Measurements from ENCODE around the gene NCOA1. TPM values are rescaled to one million over a fixed set of nuclear protein-coding genes. Genes with fewer than 3 reads are reported as not detected.

Gene NCOA1
- total and polyA plus RNA-seq, 2 donors (not counting 3 experiments of a cell fraction or from before 2014, with no cell fraction given) = 11.4 to 14.1 TPM

DNA sequence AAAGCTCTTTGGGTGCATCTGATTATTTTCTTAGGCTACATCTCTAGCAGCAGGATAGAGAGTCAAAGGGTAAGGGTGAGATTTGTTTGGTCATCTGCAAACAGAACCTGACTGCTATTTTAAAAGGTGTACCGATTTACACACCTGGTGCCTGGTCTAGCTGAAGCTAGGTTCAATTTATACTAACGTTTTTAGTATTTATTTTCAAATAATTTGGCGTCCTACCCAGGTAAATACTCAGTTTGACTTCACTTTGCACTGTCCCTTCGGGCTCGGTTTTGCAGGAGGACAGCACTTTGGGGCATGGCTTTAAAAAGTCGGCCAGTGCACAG lies 301.5 kb downstream of the NCOA1 start:
- H4K20me1 ChIP-seq (replicated peaks; ENCODE audit: control insufficient read depth, extremely low read depth, insufficient read depth, low read length) = no peaks in the 10 kb centered on the region
- H3K9ac ChIP-seq (replicated peaks; ENCODE audit: extremely low read depth, insufficient read depth, low read length) = peak overlapping the region; percentile 92
- peak overlapping the region; percentile 35 for H2AFZ ChIP-seq (ENCODE audit: low read depth, low read length)
- intact Hi-C loops (cut with micrococcal nuclease) = loop anchor here (2.0 to 5.0 kb wide), 3 partner anchors 90 to 302 kb away; partner anchors contain the start of gene NCOA1
- no peaks in the 10 kb centered on the region for H3K9me3 ChIP-seq (replicated peaks; ENCODE audit: control insufficient read depth, insufficient read depth, low read length)
- H3K36me3 ChIP-seq (ENCODE audit: control insufficient read depth in 2 of 2, extremely low read depth in 1 of 2, insufficient read depth in 2 of 2, low read length in 2 of 2) = no peaks in the 10 kb centered on the region
- POLR2A ChIA-PET = interaction anchor here (1.1 to 1.2 kb wide), 2 partner anchors 15 to 35 kb away, joined by 3 to 4 read pairs; no protein-coding TSS in a partner anchor
- BruUV-seq (replicated peaks) = TSS peak; percentile 56
- no peaks in the 10 kb centered on the region for H3K9me1 ChIP-seq (replicated peaks; ENCODE audit: control insufficient read depth, extremely low read depth, insufficient read depth, low read length)
- peak overlapping the region; percentile 70 for H3K4me2 ChIP-seq (ENCODE audit: insufficient read depth, low read length)
- CTCF ChIA-PET = interaction anchor here (0.6 to 3.2 kb wide), 14 partner anchors 13 to 577 kb away, joined by 3 to 43 read pairs (median 6); no protein-coding TSS in a partner anchor
- DNase-seq (ENCODE audit: low read depth, low spot score) = no peak
- no peaks in the 10 kb centered on the region for H3K27me3 ChIP-seq (ENCODE audit: control insufficient read depth in 2 of 2, insufficient read depth in 2 of 2, low read length in 2 of 2)
- H3K27ac ChIP-seq (ENCODE audit: insufficient read depth, low read depth, low read length) = peak overlapping the region; percentile 81
- H3K79me2 ChIP-seq (ENCODE audit: control insufficient read depth, insufficient read depth, low read length) = peaks cover 40% of the 10 kb centered on the region
- peaks cover 20% of the 10 kb centered on the region for H3K4me1 ChIP-seq (ENCODE audit: control insufficient read depth, extremely low read depth, insufficient read depth, low read length)
- peak overlapping the region; percentile 26 to 82 (median 61) for H3K4me3 ChIP-seq (replicated peaks in 1 of 3; ENCODE audit: insufficient read depth in 1 of 3, low read depth in 1 of 3, low read length in 3 of 3)
- no peak for TF ChIP-seq GATA2 (IDR thresholded peaks at IDR 0.05; ENCODE audit: insufficient read depth, insufficient read length, low read depth, low read length)
- no peak for TF ChIP-seq MYC (IDR thresholded peaks at IDR 0.05; ENCODE audit: low read depth, low read length)
- TF ChIP-seq POLR2A (IDR thresholded peaks at IDR 0.05; ENCODE audit: low read depth, low read length) = no peak
- TF ChIP-seq FOS (IDR thresholded peaks at IDR 0.05; ENCODE audit: borderline replicate concordance, insufficient read depth, low read length) = no peak
- TF ChIP-seq, protein P1, sequence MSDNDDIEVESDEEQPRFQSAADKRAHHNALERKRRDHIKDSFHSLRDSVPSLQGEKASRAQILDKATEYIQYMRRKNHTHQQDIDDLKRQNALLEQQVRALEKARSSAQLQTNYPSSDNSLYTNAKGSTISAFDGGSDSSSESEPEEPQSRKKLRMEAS (IDR thresholded peaks at IDR 0.05; ENCODE audit: insufficient read depth, insufficient read length) = no peak
- no peak for TF ChIP-seq JUN (IDR thresholded peaks at IDR 0.05; ENCODE audit: borderline replicate concordance, insufficient read depth, insufficient read length, low read depth)
- no peak for TF ChIP-seq POLR2AphosphoS5 (IDR thresholded peaks at IDR 0.05; ENCODE audit: insufficient read depth, low read depth, low read length)
- TF ChIP-seq, protein P2, sequence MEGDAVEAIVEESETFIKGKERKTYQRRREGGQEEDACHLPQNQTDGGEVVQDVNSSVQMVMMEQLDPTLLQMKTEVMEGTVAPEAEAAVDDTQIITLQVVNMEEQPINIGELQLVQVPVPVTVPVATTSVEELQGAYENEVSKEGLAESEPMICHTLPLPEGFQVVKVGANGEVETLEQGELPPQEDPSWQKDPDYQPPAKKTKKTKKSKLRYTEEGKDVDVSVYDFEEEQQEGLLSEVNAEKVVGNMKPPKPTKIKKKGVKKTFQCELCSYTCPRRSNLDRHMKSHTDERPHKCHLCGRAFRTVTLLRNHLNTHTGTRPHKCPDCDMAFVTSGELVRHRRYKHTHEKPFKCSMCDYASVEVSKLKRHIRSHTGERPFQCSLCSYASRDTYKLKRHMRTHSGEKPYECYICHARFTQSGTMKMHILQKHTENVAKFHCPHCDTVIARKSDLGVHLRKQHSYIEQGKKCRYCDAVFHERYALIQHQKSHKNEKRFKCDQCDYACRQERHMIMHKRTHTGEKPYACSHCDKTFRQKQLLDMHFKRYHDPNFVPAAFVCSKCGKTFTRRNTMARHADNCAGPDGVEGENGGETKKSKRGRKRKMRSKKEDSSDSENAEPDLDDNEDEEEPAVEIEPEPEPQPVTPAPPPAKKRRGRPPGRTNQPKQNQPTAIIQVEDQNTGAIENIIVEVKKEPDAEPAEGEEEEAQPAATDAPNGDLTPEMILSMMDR (IDR thresholded peaks at IDR 0.05; ENCODE audit: extremely low read depth in 1 of 2, insufficient read depth in 1 of 2, low read depth in 1 of 2, low read length in 2 of 2) = no peak
- no peak for TF ChIP-seq EZH2 (IDR thresholded peaks at IDR 0.05; ENCODE audit: borderline replicate concordance, low read depth, low read length, severe bottlenecking)
- no peak for FAIRE-seq
- dilution Hi-C loops (cut with MboI; ENCODE audit: extremely low pct_ligation_motif_present, low sequenced_read_pairs) = no loop called here

Measured in endothelial cell of umbilical vein (primary cell).